ENCODE results near the gene TPH2.

DNA sequence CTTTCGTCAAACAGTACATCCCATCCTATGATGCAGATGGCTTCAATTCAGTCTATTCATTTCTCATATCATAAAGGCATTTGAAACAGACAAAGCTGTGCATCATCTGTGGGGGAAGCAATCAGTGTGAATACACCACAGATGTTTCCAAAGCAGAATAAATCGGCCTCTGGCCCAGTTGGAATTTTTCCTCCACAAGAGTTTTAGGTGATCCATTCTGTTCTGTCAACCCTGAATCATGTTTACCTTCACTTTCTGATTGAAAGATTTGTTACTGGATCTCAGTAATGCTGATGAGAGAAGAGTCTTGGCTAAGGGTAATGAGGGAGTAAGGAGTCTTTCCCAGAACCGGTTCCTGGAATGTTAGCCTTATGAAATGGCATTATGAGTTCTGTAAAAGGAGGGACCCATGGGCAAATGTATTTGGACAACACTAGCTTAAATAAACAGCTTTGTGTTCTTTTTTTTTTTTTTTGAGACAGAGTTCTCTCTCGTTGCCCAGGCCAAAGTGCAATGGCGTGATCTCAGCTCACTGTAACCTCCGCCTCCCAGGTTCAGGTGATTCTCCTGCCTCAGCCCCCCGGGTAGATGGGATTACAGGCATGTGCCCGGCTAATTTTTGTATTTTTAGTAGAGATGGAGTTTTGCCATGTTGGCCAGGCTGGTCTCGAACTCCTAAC lies 62.5 kb downstream of the TPH2 start:
- TF ChIP-seq, protein P1, sequence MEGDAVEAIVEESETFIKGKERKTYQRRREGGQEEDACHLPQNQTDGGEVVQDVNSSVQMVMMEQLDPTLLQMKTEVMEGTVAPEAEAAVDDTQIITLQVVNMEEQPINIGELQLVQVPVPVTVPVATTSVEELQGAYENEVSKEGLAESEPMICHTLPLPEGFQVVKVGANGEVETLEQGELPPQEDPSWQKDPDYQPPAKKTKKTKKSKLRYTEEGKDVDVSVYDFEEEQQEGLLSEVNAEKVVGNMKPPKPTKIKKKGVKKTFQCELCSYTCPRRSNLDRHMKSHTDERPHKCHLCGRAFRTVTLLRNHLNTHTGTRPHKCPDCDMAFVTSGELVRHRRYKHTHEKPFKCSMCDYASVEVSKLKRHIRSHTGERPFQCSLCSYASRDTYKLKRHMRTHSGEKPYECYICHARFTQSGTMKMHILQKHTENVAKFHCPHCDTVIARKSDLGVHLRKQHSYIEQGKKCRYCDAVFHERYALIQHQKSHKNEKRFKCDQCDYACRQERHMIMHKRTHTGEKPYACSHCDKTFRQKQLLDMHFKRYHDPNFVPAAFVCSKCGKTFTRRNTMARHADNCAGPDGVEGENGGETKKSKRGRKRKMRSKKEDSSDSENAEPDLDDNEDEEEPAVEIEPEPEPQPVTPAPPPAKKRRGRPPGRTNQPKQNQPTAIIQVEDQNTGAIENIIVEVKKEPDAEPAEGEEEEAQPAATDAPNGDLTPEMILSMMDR (IDR thresholded peaks at IDR 0.05 in 8 of 11, conservative IDR thresholded peaks at IDR 0.05 in 3 of 11) = no peak
- TF ChIP-seq POLR2AphosphoS5 (IDR thresholded peaks at IDR 0.05) (no peak), POLR2A (IDR thresholded peaks at IDR 0.05) (no peak)
